Mesendoderm (in vitro differentiated cells): Measurements from ENCODE around the gene PIEZO1.

ENCODE experiments used
- DNase-seq: peaks from one replicate; pipeline ENCODE4 v3.0.0; 2013
- H2AK5ac ChIP-seq: 2 replicates; pipeline ENCODE4 v1.6.1; 2013; ENCODE audit warnings: low read length, inconsistent platforms
- H2BK120ac ChIP-seq: 2 replicates; pipeline ENCODE4 v1.6.1; 2013; ENCODE audit warnings: low read depth, mild to moderate bottlenecking, low read length, moderate library complexity, mixed read lengths
- H2BK15ac ChIP-seq: replicated peaks from 2 replicates; pipeline ENCODE4 v1.6.1; 2013; ENCODE audit warnings: low read depth, mild to moderate bottlenecking, moderate library complexity
- H2BK5ac ChIP-seq: 2 replicates; pipeline ENCODE4 v1.6.1; 2013; ENCODE audit warnings: low read length, inconsistent platforms
- H3K18ac ChIP-seq: 2 replicates; pipeline ENCODE4 v1.6.1; 2013; ENCODE audit warnings: mild to moderate bottlenecking, low read length, mixed read lengths
- H3K23ac ChIP-seq: one replicate; pipeline ENCODE4 v1.6.1; 2013; ENCODE audit warnings: low read length
- H3K27ac ChIP-seq: 2 replicates; pipeline ENCODE4 v1.5.1; 2013; ENCODE audit warnings: low read depth, mild to moderate bottlenecking, inconsistent platforms, low read length, moderate library complexity
- H3K27me3 ChIP-seq: 2 replicates; pipeline ENCODE4 v1.6.1; 2013; ENCODE audit warnings: low read length, control low read depth, mild to moderate bottlenecking, inconsistent platforms; ENCODE audit not compliant: insufficient read depth, poor library complexity
- H3K36me3 ChIP-seq: 2 replicates; pipeline ENCODE4 v1.6.1; 2013; ENCODE audit warnings: low read length, inconsistent platforms; ENCODE audit not compliant: control insufficient read depth, insufficient read depth
- H3K4ac ChIP-seq: one replicate; pipeline ENCODE4 v1.6.1; 2013; ENCODE audit warnings: low read depth, mild to moderate bottlenecking, low read length, moderate library complexity
- H3K4me1 ChIP-seq: 2 replicates; pipeline ENCODE4 v1.6.1; 2013; ENCODE audit warnings: low read depth, low read length, inconsistent platforms; ENCODE audit not compliant: control insufficient read depth
- H3K4me2 ChIP-seq: 2 replicates; pipeline ENCODE4 v1.6.1; 2013; ENCODE audit warnings: low read length
- H3K4me3 ChIP-seq: 2 replicates; pipeline ENCODE4 v1.5.1; 2013; ENCODE audit warnings: mild to moderate bottlenecking, low read length
- H3K56ac ChIP-seq: one replicate; pipeline ENCODE4 v1.6.1; 2013; ENCODE audit warnings: low read length
- H3K79me1 ChIP-seq: 2 replicates; pipeline ENCODE4 v1.6.1; 2013; ENCODE audit warnings: low read length, inconsistent platforms
- H3K79me2 ChIP-seq: 2 replicates; pipeline ENCODE4 v1.6.1; 2013; ENCODE audit warnings: mild to moderate bottlenecking, low read length; ENCODE audit not compliant: control insufficient read depth, insufficient read depth
- H3K9ac ChIP-seq: 2 replicates; pipeline ENCODE4 v1.6.1; 2013; ENCODE audit warnings: low read length, inconsistent platforms
- H4K5ac ChIP-seq: one replicate; pipeline ENCODE4 v1.6.1; 2013; ENCODE audit warnings: low read length
- H4K8ac ChIP-seq: one replicate; pipeline ENCODE4 v1.6.1; 2013; ENCODE audit warnings: low read depth, mild to moderate bottlenecking, control low read depth, low read length, moderate library complexity
- WGBS: extraction: QIAGEN DNeasy Blood & Tissue Kit; methylation state at CpG from one replicate; pipeline ENCODE4 v1.1.7; 2013; ENCODE audit warnings: low lambda C conversion rate, missing lambda C conversion rate; ENCODE audit not compliant: insufficient coverage; ENCODE audit errors: extremely low coverage; 5-methylcytosine and 5-hydroxymethylcytosine counted together

The PIEZO1 gene

GRCh38 chr16:88687676-88688012 lies 97.4 kb downstream of the PIEZO1 start:
- DNase-seq = no peak
- Histone ChIP-seq H3K9ac (no peak overlapping the region), H3K56ac (no peak overlapping the region), H3K4ac (no peak overlapping the region), H2BK15ac (no peak overlapping the region), H4K5ac (no peak overlapping the region), H2BK120ac (no peak overlapping the region), H3K36me3 (no peaks in the 10 kb centered on the region), H3K18ac (no peak overlapping the region), H3K4me2 (no peak overlapping the region), H3K79me2 (no peaks in the 10 kb centered on the region), H4K8ac (no peak overlapping the region), H3K27me3 (peaks cover 2% of the 10 kb centered on the region), H2BK5ac (no peak overlapping the region), H3K79me1 (no peaks in the 10 kb centered on the region), H3K23ac (no peak overlapping the region), H3K4me1 (no peaks in the 10 kb centered on the region), H3K27ac (no peak overlapping the region), H3K4me3 (no peak overlapping the region), H2AK5ac (no peak overlapping the region)
- WGBS = no CpG with 5 or more reads among the region's 3 CpGs

- no peak overlapping the region for H3K23ac ChIP-seq
- WGBS = no CpG with 5 or more reads among the region's 10 CpGs
- no peak overlapping the region for H3K56ac ChIP-seq
- no peak overlapping the region for H2AK5ac ChIP-seq
- H2BK5ac ChIP-seq = no peak overlapping the region
- peaks cover 2% of the 10 kb centered on the region for H3K27me3 ChIP-seq
- no peak overlapping the region for H3K18ac ChIP-seq
- H3K4me2 ChIP-seq = no peak overlapping the region
- no peak overlapping the region for H3K9ac ChIP-seq
- H2BK15ac ChIP-seq = no peak overlapping the region
- no peak for DNase-seq
- H4K5ac ChIP-seq = no peak overlapping the region
- H3K4me1 ChIP-seq = no peaks in the 10 kb centered on the region
- H4K8ac ChIP-seq = no peak overlapping the region
- no peaks in the 10 kb centered on the region for H3K36me3 ChIP-seq
- no peaks in the 10 kb centered on the region for H3K79me2 ChIP-seq
- no peaks in the 10 kb centered on the region for H3K79me1 ChIP-seq
- H3K4me3 ChIP-seq = no peak overlapping the region
- no peak overlapping the region for H3K4ac ChIP-seq
- no peak overlapping the region for H2BK120ac ChIP-seq
- no peak overlapping the region for H3K27ac ChIP-seq
These were observed 97.8 kb downstream of the PIEZO1 start for GRCh38 chr16:88687254-88687576.

GRCh38 chr16:88686439-88687253 lies 98.4 kb downstream of the PIEZO1 start, which contains the start of gene SNAI3:
Gene SNAI3 (minus strand): TSS chr16:88686507. CDS start chr16:88686406, 101 bp downstream.
- Histone ChIP-seq H2BK5ac (no peak within 1 kb of the TSS), H3K9ac (peak within 1 kb of the TSS; percentile 45), H3K56ac (peak within 1 kb of the TSS; percentile 73), H3K36me3 (no peaks in the 10 kb centered on the region), H3K27ac (no peak within 1 kb of the TSS), H3K27me3 (peaks cover 2% of the 10 kb centered on the region), H2BK15ac (no peak within 1 kb of the TSS), H3K4me1 (no peaks in the 10 kb centered on the region), H4K5ac (no peak within 1 kb of the TSS), H2AK5ac (no peak within 1 kb of the TSS), H3K4me3 (peak within 1 kb of the TSS; percentile 26), H3K18ac (no peak within 1 kb of the TSS), H3K79me2 (no peaks in the 10 kb centered on the region), H3K4me2 (peak within 1 kb of the TSS; percentile 71), H4K8ac (no peak within 1 kb of the TSS), H3K79me1 (no peaks in the 10 kb centered on the region), H3K23ac (no peak within 1 kb of the TSS), H3K4ac (no peak within 1 kb of the TSS), H2BK120ac (no peak within 1 kb of the TSS)
- WGBS = no CpG with 5 or more reads among the region's 65 CpGs
- peak; percentile 75 for DNase-seq

- peak overlapping the region; percentile 45 for H3K9ac ChIP-seq
- H3K4me3 ChIP-seq = peak overlapping the region; percentile 26
- no peak overlapping the region for H2BK15ac ChIP-seq
- H3K27ac ChIP-seq = no peak overlapping the region
- H3K4me1 ChIP-seq = no peaks in the 10 kb centered on the region
- no peaks in the 10 kb centered on the region for H3K79me2 ChIP-seq
- no peaks in the 10 kb centered on the region for H3K79me1 ChIP-seq
- H3K4ac ChIP-seq = no peak overlapping the region
- no peak for DNase-seq
- H2BK5ac ChIP-seq = no peak overlapping the region
- no peak overlapping the region for H4K8ac ChIP-seq
- no peak overlapping the region for H4K5ac ChIP-seq
- H3K18ac ChIP-seq = no peak overlapping the region
- H3K36me3 ChIP-seq = no peaks in the 10 kb centered on the region
- peak overlapping the region; percentile 71 for H3K4me2 ChIP-seq
- H3K27me3 ChIP-seq = peaks cover 2% of the 10 kb centered on the region
- H3K56ac ChIP-seq = peak overlapping the region; percentile 73
- H3K23ac ChIP-seq = no peak overlapping the region
- no peak overlapping the region for H2BK120ac ChIP-seq
- no peak overlapping the region for H2AK5ac ChIP-seq
- WGBS = no CpG with 5 or more reads among the region's 25 CpGs
These were observed 99.0 kb downstream of the PIEZO1 start for GRCh38 chr16:88686062-88686438.

GRCh38 chr16:88685156-88686061 lies 99.6 kb downstream of the PIEZO1 start:
- no peak overlapping the region for H4K5ac ChIP-seq
- no peak overlapping the region for H2BK120ac ChIP-seq
- peak overlapping the region; percentile 44 for H3K56ac ChIP-seq
- no CpG with 5 or more reads among the region's 33 CpGs for WGBS
- no peaks in the 10 kb centered on the region for H3K4me1 ChIP-seq
- H3K79me2 ChIP-seq = no peaks in the 10 kb centered on the region
- H4K8ac ChIP-seq = no peak overlapping the region
- no peak overlapping the region for H3K4ac ChIP-seq
- H3K18ac ChIP-seq = no peak overlapping the region
- peak overlapping the region; percentile 18 for H3K9ac ChIP-seq
- peaks cover 2% of the 10 kb centered on the region for H3K27me3 ChIP-seq
- H3K27ac ChIP-seq = no peak overlapping the region
- H3K36me3 ChIP-seq = no peaks in the 10 kb centered on the region
- H2BK15ac ChIP-seq = no peak overlapping the region
- no peak overlapping the region for H3K23ac ChIP-seq
- H3K4me3 ChIP-seq = no peak overlapping the region
- no peak for DNase-seq
- no peaks in the 10 kb centered on the region for H3K79me1 ChIP-seq
- H2BK5ac ChIP-seq = no peak overlapping the region
- no peak overlapping the region for H2AK5ac ChIP-seq
- peak overlapping the region; percentile 71 for H3K4me2 ChIP-seq
